Neural cell (in vitro differentiated cells): ENCODE results near the gene ACTRT3. TPM values are rescaled to one million over a fixed set of nuclear protein-coding genes. Genes with fewer than 3 reads are reported as not detected.

ENCODE experiments used
- H2AFZ ChIP-seq: fragments of 200-600, 300-800 bp; sonication (generic), shearing (Covaris generic); 2 replicates; pipeline ENCODE4 v1.6.0; 2014; ENCODE audit warnings: low read depth, mild to moderate bottlenecking, antibody characterized with exemption, low read length, moderate library complexity
- H3F3A ChIP-seq: fragments of 200-600 bp; shearing (Covaris generic); 2 replicates; pipeline ENCODE4 v1.6.1; 2016; ENCODE audit warnings: mild to moderate bottlenecking, moderate library complexity, mixed read lengths, antibody characterized with exemption, low read length; ENCODE audit not compliant: insufficient read depth, poor library complexity, severe bottlenecking
- H3K27ac ChIP-seq: fragments of 200-600, 300-800 bp; sonication (generic), shearing (Covaris generic); 2 replicates; pipeline ENCODE4 v1.5.1; 2014; ENCODE audit warnings: mild to moderate bottlenecking, low read length, moderate library complexity
- H3K27me3 ChIP-seq: fragments of 300-800, 200-600 bp; sonication (generic), shearing (Covaris generic); 2 replicates; pipeline ENCODE4 v1.6.0; 2014; ENCODE audit warnings: mild to moderate bottlenecking, low read depth, low read length, moderate library complexity; ENCODE audit not compliant: insufficient read depth
- H3K36me3 ChIP-seq: fragments of 300-800, 200-600 bp; sonication (generic), shearing (Covaris generic); 2 replicates; pipeline ENCODE4 v1.5.1; 2014; ENCODE audit warnings: mild to moderate bottlenecking, antibody characterized with exemption, low read length, moderate library complexity; ENCODE audit not compliant: insufficient read depth
- H3K4me2 ChIP-seq: fragments of 300-800, 200-600 bp; sonication (generic), shearing (Covaris generic); 2 replicates; pipeline ENCODE4 v1.6.0; 2014; ENCODE audit warnings: mild to moderate bottlenecking, low read length
- H3K4me3 ChIP-seq: fragments of 300-800, 200-600 bp; sonication (generic), shearing (Covaris generic); 2 replicates; pipeline ENCODE4 v1.5.1; 2014; ENCODE audit warnings: mild to moderate bottlenecking, low read length, moderate library complexity
- H3K79me2 ChIP-seq: fragments of 200-600 bp; shearing (Covaris generic); replicated peaks from 2 replicates; pipeline ENCODE4 v1.6.0; 2014; ENCODE audit warnings: mild to moderate bottlenecking, low read length, moderate library complexity; ENCODE audit not compliant: insufficient read depth
- H3K9ac ChIP-seq: fragments of 300-800, 200-600 bp; sonication (generic), shearing (Covaris generic); 2 replicates; pipeline ENCODE4 v1.6.1; 2016; ENCODE audit warnings: mild to moderate bottlenecking, low read length, mixed read lengths
- H3K9me2 ChIP-seq: fragments of 200-600 bp; shearing (Covaris generic); 2 replicates; pipeline ENCODE4 v1.6.1; 2016; ENCODE audit warnings: mild to moderate bottlenecking, low read length, mixed read lengths; ENCODE audit not compliant: insufficient read depth
- H3K9me3 ChIP-seq: fragments of 200-600, 300-800 bp; sonication (generic), shearing (Covaris generic); 2 replicates; pipeline ENCODE4 v1.6.1; 2016; ENCODE audit warnings: mild to moderate bottlenecking, mixed run types, low read length, moderate library complexity, mixed read lengths
- H4K20me1 ChIP-seq: fragments of 200-600 bp; shearing (Covaris generic); 2 replicates; pipeline ENCODE4 v1.6.1; 2016; ENCODE audit warnings: mild to moderate bottlenecking, mixed run types; ENCODE audit not compliant: insufficient read depth
- CTCF ChIP-seq: fragments of 450-650 bp; IDR thresholded peaks from 2 replicates; pipeline ENCODE4 v1.5.1; 2014; ENCODE audit warnings: antibody characterized with exemption, mild to moderate bottlenecking, moderate library complexity; ENCODE audit not compliant: poor library complexity, severe bottlenecking
- EP300 ChIP-seq: fragments of 450-650 bp; conservative IDR thresholded peaks from 2 replicates; pipeline ENCODE4 v1.6.1; 2014; ENCODE audit warnings: antibody characterized with exemption, mild to moderate bottlenecking, moderate library complexity; ENCODE audit not compliant: poor library complexity, severe bottlenecking
- EZH2 ChIP-seq: fragments of 200-600, 300-800 bp; shearing (Covaris generic), sonication (generic); IDR thresholded peaks from 2 replicates; pipeline ENCODE4 v1.6.1; 2014; ENCODE audit warnings: antibody characterized with exemption, low read length, borderline replicate concordance, mild to moderate bottlenecking; ENCODE audit not compliant: insufficient read depth, poor library complexity, severe bottlenecking
- MXI1 ChIP-seq: fragments of 450-650 bp; conservative IDR thresholded peaks from 2 replicates; pipeline ENCODE4 v1.6.1; 2014; ENCODE audit warnings: antibody characterized with exemption, mild to moderate bottlenecking; ENCODE audit not compliant: poor library complexity, severe bottlenecking
- POLR2AphosphoS5 ChIP-seq: IDR thresholded peaks from 2 replicates; pipeline ENCODE4 v1.6.1; 2012
- RAD21 ChIP-seq: fragments of 450-650 bp; conservative IDR thresholded peaks from 2 replicates; pipeline ENCODE4 v1.6.1; 2014; ENCODE audit warnings: antibody characterized with exemption, mild to moderate bottlenecking, moderate library complexity
- REST ChIP-seq: IDR thresholded peaks from 2 replicates; pipeline ENCODE4 v1.6.1; 2012; ENCODE audit warnings: borderline replicate concordance
- SMC3 ChIP-seq: fragments of 450-650 bp; conservative IDR thresholded peaks from 2 replicates; pipeline ENCODE4 v1.6.1; 2014; ENCODE audit warnings: antibody characterized with exemption, mild to moderate bottlenecking, moderate library complexity; ENCODE audit not compliant: poor library complexity
- TAF1 ChIP-seq: IDR thresholded peaks from 2 replicates; pipeline ENCODE4 v1.6.1; 2012; ENCODE audit warnings: low read depth
- polyA plus RNA-seq: library from polyadenylated mRNA; depleted of rRNA; stranded (reverse); fragments of >200 nt; gene quantifications from 2 replicates; pipeline ENCODE4 v1.2.3, GENCODE V29; 2014

ACTRT3 gene
- polyA plus RNA-seq, 1 donor from 2014 or later: not detected

- H3K9me2 ChIP-seq: no peaks in the 10 kb centered on the region
- peak overlapping the region; percentile 55 for H3K9ac ChIP-seq
- H3K27ac ChIP-seq: no peak overlapping the region
- peak overlapping the region; percentile 64 for H3K4me3 ChIP-seq
- H3K79me2 ChIP-seq: no peaks in the 10 kb centered on the region
- H3F3A ChIP-seq: no peaks in the 10 kb centered on the region
- no peaks in the 10 kb centered on the region for H3K36me3 ChIP-seq
- TF ChIP-seq REST (no peak), TAF1 (no peak), SMC3 (no peak)
- H3K9me3 ChIP-seq: no peaks in the 10 kb centered on the region
- H4K20me1 ChIP-seq: no peaks in the 10 kb centered on the region
- no peak overlapping the region for H3K4me2 ChIP-seq
- H3K27me3 ChIP-seq: no peaks in the 10 kb centered on the region
- H2AFZ ChIP-seq: no peak overlapping the region
These were observed 42.4 kb upstream of the ACTRT3 start for GRCh38 chr3:169811631-169812331.

GRCh38 chr3:169809230-169809795 is 40.0 kb upstream of the ACTRT3 start:
- Histone ChIP-seq H3K79me2 (no peaks in the 10 kb centered on the region), H2AFZ (no peak overlapping the region), H3K9me2 (no peaks in the 10 kb centered on the region), H3K36me3 (no peaks in the 10 kb centered on the region), H4K20me1 (no peaks in the 10 kb centered on the region), H3K4me3 (no peak overlapping the region), H3K27ac (no peak overlapping the region), H3K27me3 (no peaks in the 10 kb centered on the region), H3K4me2 (no peak overlapping the region), H3F3A (no peaks in the 10 kb centered on the region), H3K9ac (no peak overlapping the region), H3K9me3 (no peaks in the 10 kb centered on the region)
- TF ChIP-seq EZH2 (no peak), RAD21 (no peak), EP300 (no peak), REST (no peak), MXI1 (no peak), POLR2AphosphoS5 (no peak), CTCF (no peak), SMC3 (no peak)
